Vagina (tissue), 2 donors: Measurements from ENCODE around the gene ZNF432.

Experiments used
- POLR2A ChIP-seq, 2 donors: fragments of 450-650 bp; IDR thresholded peaks; one replicate each; pipeline ENCODE4 v1.6.1; 2017; ENCODE audit warnings: antibody characterized with exemption in 2 of 2, mild to moderate bottlenecking in 2 of 2, moderate library complexity in 2 of 2
- POLR2AphosphoS5 ChIP-seq, 2 donors: sonication (generic); formaldehyde crosslinking; IDR thresholded peaks; one replicate each; pipeline ENCODE4 v1.9.0; 2017; ENCODE audit warnings: antibody characterized with exemption in 2 of 2, mild to moderate bottlenecking in 2 of 2, low read depth in 1 of 2; ENCODE audit not compliant: insufficient read depth in 1 of 2
- TF ChIP-seq, protein P1 (sequence below), 3 experiments: fragments of 450-650 bp in 2 of 3; fragments of 200-600 bp in 1 of 3; sonication (generic) in 1 of 3; IDR thresholded peaks; one replicate each; pipeline ENCODE4 v1.5.1; 2017 to 2019; ENCODE audit warnings: antibody characterized with exemption in 3 of 3, mild to moderate bottlenecking in 2 of 3, moderate library complexity in 2 of 3

DNA sequence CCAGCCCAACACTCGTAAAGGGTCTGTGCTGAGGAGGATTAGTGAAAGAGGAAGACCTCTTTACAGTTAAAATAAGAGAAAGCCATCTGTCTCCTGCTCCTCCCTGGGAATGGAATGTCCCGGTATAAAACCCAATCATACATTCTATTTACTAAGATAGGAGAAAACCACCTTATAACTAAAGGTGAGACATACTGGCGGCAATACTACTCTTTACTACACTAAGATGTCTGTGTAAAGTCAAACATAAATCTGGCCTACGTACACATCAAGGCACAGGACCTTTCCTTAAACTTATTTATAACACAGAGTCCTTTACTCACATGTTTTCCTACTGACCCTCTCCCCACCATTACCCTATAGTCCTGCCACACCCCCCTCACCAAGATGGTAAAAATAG lies 65.3 kb downstream of the ZNF432 start:
- TF ChIP-seq POLR2A (IDR thresholded peaks at IDR 0.05), result no peak
- TF ChIP-seq POLR2AphosphoS5 (IDR thresholded peaks at IDR 0.05; ENCODE audit: insufficient read depth in 1 of 2, low read depth in 1 of 2), result no peak
- TF ChIP-seq, protein P1, sequence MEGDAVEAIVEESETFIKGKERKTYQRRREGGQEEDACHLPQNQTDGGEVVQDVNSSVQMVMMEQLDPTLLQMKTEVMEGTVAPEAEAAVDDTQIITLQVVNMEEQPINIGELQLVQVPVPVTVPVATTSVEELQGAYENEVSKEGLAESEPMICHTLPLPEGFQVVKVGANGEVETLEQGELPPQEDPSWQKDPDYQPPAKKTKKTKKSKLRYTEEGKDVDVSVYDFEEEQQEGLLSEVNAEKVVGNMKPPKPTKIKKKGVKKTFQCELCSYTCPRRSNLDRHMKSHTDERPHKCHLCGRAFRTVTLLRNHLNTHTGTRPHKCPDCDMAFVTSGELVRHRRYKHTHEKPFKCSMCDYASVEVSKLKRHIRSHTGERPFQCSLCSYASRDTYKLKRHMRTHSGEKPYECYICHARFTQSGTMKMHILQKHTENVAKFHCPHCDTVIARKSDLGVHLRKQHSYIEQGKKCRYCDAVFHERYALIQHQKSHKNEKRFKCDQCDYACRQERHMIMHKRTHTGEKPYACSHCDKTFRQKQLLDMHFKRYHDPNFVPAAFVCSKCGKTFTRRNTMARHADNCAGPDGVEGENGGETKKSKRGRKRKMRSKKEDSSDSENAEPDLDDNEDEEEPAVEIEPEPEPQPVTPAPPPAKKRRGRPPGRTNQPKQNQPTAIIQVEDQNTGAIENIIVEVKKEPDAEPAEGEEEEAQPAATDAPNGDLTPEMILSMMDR (IDR thresholded peaks at IDR 0.05), result no peak
